DMS53 treated with DMSO at 0.1 percent for 48 hours (cell line): ENCODE data around the gene ELOA.
A peak's percentile ranks its signal among the peaks of the same experiment; 100 is the strongest.

Experiments
- DNase-seq: peaks from one replicate; lab custom pipeline; 2025; ENCODE audit not compliant: unreplicated experiment; lab: John Stamatoyannopoulos, UW

ELOA gene

DNA sequence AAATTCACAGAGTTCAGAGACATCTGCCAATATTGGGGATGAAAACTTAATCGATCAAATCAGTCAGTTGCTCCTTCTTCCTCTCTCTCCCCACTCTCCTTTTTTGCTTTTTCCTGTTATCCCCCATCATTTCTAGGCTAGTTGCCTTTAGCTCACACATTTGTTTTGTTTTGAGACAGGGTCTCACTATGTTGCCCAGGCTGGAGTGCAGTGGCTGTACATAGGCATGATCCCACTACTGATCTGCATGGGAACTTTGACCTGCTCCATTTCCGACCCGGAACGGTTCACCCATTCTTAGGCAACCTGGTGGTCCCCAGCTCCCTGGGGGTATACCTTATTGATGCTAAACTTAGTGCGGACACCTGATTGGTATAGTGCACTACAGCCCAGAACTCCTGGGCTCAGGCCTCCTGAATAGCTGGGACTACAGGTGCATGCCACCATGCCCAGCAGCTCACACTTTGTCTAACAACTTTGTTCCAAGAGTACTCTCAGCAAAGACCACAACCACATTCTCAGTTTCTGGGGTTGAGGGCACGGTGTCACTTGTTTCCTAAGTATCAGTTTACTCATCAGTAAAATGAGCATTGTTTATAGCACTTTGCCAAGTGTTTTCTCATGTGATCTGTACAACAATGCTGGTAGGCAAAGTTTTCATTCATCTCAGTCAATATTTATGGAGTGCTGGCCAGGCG lies 6.7 kb upstream of the ELOA start:
- no peak for DNase-seq

DNA sequence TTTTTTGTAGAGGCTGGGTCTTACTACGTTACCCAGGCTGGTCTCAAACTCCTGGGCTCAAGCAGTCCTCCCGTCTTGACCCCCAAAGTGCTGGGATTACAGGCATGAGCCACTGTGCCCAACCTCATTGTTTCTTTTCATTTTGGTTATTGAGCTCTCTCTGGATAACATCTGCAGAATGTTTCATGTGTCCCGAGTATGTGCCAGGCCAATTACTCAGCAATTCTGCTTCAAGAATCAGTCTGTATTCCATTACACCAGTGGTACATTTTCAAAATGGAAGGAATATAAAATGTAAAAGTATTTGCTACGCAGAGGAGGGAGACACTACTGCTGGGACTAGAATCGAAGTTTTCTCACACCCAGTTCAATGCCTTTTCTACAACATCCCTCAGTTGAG lies 1.7 kb upstream of the ELOA start:
- DNase-seq = no peak

DNA sequence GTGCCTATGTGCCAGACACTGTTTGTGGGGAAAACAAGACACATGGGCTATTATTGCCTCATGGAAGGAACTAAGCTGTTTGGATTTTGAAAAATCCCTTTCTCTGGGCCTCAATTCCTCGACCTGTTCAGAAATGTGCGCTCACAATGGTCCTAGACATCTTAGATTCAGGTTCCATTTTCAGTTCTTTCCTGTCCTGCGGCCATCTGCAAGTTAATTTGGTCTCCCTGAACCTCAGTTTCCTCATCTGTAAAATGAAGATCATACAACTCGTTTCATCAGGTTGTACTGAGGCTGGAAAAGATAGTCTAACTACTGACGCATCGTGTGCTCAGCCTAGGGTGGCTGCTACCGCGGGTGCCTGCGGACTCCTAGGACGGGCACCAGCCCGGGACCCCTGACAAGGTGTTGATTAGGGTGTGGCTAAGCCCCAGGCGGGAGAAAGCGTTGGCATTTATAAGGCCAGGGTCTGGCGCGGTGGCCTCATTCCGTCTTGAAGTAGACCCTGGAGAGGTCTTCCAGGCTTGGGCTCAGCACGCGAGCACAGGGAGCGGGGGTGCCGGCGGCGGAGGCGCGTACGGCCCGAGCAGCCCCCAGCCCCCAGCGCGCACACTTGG lies 493 bp upstream of the ELOA start:
- peak; percentile 48 for DNase-seq

DNA sequence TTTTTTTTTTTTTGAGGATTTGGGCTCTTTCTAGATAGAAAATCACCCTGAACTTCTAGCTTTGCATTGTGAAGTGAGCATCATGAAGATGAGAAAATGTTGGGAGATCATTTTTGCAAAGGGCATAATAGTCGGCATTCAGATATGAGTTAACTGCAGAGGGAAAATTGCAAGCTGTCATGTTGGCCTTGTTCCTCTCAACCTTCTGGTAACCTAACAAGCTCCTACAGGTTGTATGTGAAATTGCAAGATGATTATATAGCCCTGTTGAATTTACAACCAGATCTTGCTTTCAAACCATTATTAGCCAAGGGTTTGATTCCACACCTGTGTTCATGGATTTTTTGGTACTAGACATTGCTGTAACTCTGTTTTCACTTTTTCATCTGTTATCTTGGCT lies 2.2 kb downstream of the ELOA start:
- DNase-seq = peak; percentile 12

DNA sequence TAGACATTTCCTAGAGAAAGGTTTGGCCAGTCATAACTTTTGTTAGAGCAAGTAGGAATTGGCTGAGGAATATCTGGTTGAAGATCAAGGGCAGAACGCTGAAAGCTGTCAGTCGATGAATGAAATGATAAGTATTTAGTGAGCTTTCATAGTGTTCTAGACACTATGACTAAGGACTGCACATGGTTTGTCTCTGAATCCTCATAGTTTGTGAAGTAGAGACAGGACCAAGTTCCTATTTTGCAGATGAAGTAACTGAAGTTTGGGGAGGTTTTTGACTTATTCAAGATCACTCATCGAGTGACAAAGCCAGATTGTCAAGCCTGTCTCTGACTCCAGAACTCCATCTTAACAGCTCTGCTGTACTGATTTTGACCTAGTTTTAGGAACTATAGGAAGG lies 4.7 kb downstream of the ELOA start:
- no peak for DNase-seq

DNA sequence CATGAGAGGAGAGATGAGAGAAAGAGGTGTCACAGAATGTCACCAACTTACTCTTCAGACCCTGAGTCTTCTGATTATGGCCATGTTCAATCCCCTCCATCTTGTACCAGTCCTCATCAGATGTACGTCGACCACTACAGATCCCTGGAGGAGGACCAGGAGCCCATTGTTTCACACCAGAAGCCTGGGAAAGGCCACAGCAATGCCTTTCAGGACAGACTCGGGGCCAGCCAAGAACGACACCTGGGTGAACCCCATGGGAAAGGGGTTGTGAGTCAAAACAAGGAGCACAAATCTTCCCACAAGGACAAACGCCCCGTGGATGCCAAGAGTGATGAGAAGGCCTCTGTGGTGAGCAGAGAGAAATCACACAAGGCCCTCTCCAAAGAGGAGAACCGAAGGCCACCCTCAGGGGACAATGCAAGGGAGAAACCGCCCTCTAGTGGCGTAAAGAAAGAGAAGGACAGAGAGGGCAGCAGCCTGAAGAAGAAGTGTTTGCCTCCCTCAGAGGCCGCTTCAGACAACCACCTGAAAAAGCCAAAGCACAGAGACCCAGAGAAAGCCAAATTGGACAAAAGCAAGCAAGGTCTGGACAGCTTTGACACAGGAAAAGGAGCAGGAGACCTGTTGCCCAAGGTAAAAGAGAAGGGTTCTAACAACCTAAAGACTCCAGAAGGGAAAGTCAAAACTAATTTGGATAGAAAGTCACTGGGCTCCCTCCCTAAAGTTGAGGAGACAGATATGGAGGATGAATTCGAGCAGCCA lies 8.0 kb downstream of the ELOA start:
- DNase-seq = peak; percentile 58

DNA sequence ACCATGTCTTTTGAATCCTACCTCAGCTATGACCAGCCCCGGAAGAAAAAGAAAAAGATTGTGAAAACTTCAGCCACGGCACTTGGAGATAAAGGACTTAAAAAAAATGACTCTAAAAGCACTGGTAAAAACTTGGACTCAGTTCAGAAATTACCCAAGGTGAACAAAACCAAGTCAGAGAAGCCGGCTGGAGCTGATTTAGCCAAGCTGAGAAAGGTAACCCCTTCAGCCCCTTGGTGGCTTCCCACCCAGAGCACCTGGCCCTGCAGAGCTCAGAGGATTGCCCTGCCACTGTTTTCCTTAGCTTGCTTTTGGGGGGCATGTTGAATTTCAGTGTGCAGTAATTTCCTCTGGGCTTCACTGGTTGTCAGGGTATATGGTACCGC lies 8.5 kb downstream of the ELOA start:
- DNase-seq = no peak

DNA sequence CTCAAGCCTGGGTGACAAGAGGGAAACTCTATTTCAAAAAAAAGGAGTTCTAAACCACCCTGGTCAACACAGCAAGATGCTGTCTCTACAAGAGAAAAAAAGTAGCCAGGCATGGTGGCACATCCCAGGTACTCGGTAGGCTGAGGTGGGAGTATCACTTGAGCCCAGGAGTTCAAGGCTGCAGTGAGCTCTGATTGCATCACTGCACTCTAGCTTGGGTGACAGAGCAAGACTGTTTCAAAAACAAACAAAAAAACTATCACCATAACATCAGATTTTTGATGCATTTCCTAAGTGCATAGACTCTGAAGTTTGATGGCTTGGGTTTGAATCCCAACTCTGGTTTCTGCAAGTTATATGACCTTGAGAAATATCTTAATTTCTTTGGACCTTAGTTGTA lies 9.6 kb downstream of the ELOA start:
- no peak for DNase-seq

DNA sequence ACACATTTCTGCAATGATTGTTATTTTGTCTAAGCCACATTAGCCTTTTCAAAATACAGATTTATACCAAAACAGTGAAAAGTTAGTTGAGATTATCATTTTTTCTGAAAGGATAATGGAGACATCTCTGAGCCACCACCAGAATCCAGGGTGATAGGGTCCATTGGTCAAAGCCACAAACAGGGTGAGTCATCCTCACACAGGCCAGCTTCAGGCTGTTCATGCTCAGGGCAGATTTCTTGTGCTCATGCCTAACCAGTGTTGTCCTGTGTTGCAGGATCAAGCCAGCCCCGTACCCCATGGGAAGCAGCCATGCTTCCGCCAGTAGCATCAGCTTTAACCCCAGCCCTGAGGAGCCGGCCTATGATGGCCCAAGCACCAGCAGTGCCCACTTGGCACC lies 13.4 kb downstream of the ELOA start:
- DNase-seq = no peak

DNA sequence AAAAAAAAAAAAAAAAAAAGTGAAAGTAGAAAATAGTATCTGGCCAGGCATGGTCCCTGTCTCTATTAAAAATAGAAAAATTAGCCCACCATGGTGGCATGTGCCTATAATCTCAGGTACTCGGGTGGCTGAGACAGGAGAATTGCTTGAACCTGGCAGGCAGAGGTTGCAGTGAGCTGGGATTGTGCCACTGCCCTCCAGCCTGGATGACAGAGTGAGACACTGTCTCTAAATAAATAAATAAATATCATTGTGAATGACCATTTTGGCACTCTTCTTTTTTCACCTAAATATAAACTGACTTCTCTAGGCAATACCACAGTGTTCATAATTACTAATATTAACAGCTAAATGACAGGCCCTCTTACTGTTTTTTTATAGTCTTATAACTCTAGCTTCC lies 14.5 kb downstream of the ELOA start:
- no peak for DNase-seq

DNA sequence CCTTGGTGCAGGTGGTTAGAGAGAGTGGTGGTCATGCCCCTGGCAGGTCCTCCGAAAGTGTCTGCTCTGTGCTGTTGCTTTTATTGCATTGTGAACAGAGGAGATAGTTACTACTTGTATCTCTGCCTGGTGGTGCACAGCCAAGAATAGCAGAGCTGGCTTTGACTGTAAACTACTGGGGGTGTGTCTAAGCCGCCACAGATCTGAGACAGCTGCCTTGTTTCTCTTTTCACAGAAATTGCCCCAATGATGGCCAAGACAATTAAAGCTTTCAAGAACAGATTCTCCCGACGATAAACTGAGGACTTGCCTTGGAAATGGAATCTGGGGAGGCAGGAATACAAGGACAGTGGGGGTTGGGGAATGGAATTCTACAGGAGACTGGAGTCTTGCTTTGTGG lies 16.0 kb downstream of the ELOA start:
- DNase-seq = no peak

DNA sequence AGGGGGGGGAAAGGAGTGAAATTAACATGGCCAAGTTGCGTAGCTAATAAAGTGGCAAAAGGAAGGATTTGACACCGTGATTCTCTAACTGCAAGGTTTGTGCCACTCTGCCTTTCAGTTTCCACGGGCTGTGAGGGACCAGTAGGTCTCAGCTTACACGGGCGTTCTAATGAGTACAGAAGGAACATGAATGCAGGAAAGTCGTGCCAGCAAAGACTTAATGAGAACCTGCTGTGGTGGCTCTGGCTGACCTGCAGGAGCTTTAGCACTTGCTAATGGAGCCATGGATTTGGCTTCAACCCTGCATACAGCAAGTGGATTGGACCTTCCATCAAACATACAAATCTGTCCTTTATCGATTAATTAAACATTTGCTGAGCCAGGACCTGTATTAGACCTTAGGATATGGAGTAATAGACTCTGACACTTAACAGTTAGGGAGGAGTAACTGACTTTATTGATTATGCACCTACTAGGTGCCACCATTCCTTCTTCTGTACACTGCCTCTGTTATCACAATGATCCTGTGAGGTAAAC lies 19.8 kb downstream of the ELOA start:
- no peak for DNase-seq

DNA sequence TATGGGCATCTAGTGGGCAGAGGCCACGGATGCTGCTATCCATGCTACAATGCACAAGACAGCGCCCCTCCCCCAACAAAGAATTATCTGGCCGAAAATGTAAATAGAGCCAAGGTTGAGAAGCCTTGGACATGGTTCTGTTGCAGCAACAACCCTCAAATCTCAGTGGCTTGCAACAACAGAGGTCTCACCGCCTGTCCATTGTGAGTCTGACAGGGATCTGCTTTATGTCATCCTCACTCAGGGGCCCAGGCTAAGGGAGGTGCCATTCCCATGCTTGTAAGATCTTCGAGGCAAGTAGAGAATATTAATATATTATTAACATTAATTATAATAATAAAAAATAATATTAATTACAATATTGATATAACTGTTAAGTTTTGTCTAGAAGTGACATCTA lies 25.5 kb downstream of the ELOA start:
- DNase-seq = no peak

DNA sequence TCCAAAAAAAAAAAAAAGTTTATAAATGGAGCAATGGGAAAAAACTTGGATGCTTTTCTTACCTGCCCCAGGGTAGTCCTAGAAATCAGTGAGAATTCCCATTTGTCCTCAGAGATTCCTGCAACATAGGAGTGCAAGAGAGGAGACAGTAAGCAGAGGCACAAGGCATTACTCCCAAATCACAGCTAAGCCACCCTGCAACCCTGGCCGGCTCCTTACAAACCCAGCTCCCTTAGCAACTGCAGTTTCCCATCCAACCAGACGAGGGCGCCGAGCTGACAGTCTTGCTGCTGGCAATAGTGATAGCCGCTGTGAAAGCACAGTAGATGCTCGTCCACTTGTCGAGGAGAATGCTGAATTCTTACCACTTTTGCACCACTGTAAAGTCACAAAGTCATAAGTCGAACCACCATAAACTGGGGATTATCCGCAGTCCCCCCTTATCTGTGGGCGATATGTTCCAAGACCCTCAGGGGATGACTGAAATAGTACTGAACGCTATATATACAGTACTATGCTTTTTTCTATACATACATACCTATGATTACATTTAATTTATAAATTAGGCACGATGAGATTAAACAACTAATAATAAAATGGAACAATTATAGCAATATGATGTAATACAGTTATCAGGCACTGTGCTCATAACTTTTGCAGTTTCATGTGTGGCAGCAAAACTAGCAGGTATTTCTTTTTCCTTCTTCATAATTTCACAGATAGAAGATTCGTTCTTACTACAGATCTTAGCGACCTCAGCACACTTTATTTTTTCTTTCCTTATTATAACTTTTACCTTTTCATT lies 29.0 kb downstream of the ELOA start:
- peak; percentile 38 for DNase-seq

DNA sequence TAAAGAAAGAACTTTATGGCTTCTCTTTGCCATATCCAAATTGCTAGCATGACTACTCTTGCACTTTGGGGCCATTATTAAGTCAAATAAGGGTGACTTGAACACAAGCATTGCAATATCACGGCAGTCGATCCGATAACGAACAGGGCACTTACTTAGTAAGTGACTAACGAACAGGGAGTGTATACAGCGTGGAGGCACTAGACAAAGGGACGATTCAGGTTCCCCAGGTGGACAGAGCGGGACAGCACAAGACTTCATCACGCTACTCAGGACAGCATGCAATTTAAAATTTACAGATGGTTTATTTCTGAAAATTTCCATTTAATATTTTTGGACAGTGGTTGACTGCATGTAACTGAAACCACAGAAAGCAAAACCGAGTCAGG lies 29.6 kb downstream of the ELOA start:
- no peak for DNase-seq

DNA sequence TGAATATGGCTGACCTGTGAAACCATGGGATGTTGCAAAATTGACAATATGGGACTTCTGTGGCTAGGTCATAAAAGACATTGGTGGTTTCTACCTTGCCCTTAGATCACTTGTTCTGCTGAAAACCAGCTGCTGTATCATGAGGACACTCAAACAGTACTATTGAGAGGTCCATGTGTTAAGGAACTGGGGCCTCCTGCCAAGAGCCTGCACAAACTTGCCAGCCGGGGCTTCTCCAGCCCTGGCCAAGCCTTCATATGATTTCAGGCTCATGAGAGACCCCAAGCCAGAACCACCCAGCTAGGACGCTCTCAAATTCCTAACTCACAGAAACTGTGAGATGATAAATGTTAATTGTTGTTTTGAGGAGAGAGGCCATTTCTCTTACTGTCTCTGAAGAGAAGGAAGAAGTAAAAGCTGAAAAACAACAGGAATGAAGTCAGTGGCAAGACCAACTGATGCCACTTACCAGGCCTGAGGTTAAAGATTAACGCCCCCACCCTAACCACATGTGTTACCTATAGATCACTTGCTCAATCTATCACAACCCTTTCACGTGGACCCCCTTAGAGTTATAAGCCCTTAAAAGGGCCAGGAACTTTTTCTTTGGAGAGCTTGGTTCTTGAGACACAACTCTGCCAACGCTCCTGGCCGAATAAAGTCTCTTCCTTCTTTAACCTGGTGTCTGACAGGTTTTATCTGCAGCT lies 31.1 kb downstream of the ELOA start:
- DNase-seq = no peak

DNA sequence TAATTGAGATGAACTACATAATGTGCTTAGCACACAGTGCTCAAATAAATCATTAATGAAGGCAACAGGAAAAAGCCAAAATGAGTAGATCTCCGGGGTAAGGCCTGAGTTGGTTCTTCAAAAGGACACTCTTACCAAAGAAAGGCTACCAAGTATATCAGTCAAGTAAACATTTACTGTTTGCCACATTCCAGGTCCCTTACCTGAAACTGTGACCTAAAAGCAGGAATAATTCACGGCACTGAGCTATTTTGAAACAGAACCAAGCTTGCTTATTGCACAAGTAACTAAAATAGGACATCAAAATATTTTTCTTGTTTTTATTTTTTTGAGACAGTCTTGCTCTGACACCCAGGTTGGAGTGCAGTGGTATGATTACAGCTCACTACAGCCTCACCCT lies 32.9 kb downstream of the ELOA start:
- no peak for DNase-seq

DNA sequence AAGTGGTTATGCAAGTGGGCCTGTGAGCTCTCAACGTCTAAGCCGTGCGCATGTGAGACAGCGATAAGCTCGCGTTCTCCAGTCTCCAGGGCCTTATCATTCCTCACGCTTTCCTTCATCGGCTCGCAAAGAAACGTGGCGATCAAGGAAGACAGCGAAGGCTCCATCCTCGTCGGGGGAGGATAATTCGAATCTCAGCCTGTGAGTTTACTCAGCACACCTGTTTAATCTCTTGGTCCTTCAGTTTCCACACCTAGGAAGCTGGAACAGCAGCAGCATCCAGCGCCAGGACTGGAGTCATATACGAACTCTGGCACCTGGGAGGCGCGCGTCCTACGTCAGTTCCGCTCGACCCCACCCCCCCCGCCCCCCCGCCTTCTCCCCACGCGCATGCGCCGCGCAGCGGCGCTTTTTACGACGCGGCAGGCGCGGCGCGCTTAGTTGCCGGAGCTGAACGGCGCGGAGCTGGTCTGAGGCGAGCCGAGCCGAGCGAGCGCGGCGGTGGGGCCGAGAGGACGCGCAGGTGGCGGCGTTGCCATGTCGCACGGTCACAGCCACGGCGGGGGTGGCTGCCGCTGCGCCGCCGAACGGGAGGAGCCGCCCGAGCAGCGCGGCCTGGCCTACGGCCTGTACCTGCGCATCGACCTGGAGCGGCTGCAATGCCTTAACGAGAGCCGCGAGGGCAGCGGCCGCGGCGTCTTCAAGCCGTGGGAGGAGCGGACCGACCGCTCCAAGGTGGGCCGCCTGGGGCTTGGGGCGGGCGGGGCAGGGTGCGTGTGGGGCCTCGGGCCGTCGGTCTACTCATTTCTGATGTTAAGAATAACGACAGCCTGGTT lies 34.9 kb downstream of the ELOA start, which contains the start of gene PITHD1:
PITHD1 (plus strand) TSS at position 440 of the 836 bp plus-strand sequence; CDS start at position 538, 98 bp downstream.
- peak; percentile 70 for DNase-seq

DNA sequence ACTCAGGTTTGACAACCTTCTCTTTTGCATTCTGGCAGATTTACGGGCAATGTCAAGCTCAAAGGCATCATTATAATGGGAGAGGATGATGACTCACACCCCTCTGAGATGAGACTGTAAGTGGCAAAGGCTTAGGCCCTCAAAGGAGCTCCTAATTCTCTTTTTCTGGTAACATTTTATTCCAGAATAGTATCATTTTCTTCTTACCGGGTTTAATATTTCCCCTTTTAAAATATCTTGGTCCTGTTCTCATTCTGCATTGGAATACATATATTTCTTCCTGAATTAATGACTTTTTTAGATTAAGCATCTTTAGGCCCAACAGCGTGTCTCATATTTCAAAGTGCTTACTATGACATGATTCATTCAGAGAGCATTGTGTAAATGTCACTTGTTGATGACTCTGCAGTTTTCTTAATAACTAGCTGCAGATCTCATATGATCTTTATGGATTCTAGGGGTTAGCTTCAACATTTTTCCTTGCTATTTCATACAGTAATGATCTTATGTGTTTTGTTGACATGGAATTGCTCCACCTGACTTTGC lies 36.6 kb downstream of the ELOA start:
- peak; percentile 53 for DNase-seq
